ENCODE measurements around the gene SBSN.

SBSN gene

DNA sequence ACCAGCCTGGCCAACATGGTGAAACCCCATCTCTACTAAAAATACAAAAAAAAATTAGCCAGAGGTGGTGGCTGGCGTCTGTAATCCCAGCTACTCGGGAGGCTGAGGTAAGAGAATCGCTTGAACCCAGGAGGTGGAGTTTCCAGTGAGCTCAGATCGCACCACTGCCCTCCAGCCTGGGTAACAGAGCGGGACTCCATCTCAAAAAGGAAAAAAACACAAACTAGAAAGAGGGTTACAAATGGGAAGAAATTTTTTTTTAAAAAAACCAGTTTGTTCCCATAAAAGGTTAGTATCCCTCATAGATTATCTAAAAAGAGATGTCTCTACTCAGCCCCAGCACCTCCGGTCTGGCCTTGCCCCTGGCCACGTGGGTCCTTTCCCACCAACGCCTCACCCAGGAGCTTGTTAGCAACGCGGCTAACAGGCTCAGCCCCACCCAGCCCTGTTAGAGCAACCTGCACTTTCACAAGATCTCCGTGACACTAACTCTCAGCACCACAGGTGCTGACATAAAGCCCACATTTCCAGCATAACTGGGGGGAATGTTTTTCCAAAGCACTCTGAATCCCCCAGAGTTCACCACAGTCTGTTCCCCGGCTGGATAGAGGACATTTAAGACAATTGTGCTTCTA lies 19.0 kb downstream of the SBSN start:
- no peak for DNase-seq (ENCODE audit: low read depth, low spot score)

DNA sequence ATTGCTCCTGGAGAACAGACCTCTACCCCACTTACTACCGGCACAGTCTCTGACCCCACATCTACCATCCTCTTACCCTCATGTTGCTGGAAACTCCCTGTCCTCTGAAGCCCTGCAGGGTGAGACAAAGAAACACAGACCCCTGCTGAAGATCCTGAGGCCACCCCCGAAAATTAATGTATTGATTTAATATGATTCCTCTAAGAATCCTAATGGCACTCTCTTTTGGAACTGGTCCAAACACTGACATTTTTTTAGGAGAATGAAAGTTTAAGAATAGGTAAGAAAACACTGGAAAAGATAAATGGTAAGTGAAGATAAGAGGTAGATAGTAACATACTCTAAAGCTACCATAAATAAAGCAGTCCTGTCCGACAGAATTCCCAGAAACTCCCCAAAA lies 20.0 kb downstream of the SBSN start:
- no peak for DNase-seq (ENCODE audit: low read depth, low spot score)

DNA sequence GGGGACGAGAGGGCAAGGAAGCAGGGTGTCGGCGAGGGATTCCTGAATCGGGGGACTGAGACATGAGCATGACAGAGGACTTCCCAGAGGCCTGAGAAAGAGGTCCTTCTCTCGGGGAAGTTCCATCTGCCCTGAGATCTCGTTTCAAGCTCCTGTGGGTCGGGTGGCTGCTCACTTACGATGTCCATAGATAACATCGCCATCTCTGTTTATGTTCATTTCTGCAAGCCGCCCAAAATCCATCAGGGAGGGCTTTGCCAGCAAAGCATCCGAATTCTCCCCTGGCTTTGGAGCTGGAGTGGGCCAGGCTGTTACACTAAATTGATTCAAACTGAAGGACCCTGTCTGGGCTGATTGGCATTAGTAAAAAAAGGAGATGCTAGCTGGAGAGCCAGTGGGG lies 20.6 kb downstream of the SBSN start:
- DNase-seq (ENCODE audit: low read depth, low spot score) = no peak

DNA sequence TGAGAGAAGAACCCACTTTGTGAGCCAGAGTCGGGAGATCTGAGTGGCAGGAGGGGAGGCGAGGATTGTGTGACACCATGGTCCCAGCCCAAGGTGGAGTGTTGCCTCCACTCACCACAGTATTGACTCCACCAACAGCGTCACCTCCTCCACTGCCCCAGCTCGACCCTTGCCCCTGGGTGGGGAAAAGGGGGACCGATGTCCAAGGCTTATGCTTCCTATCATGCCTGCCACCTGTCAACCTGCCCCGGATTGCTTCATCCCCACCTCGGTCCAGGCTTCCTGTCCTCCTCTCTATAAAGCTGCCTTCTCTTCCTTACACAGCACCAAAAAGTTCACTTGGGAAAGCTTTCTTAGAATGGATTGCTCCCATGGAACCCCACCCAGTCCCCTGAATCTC lies 22.1 kb downstream of the SBSN start:
- no peak for DNase-seq (ENCODE audit: low read depth, low spot score)

DNA sequence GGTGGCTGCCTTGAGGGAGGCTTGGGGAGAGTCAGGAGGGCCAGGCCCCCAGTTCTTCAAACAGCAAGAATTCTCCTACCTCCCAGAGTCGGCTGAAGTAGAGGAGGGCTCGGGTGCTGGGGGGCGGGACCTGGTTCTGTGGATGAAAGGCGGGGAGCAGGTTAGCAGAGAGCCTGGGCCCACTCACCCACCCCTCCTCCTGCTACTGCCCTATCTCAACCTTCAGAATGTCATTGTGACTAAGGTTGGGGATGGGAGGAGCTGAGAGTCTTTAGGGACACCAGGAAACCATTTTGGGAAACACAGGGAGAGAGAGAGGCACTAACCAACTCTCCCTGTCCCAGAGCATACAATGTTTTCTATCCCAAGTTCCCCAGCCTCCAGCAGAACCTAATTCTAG lies 25.4 kb downstream of the SBSN start:
- no peak for DNase-seq (ENCODE audit: low read depth, low spot score)

DNA sequence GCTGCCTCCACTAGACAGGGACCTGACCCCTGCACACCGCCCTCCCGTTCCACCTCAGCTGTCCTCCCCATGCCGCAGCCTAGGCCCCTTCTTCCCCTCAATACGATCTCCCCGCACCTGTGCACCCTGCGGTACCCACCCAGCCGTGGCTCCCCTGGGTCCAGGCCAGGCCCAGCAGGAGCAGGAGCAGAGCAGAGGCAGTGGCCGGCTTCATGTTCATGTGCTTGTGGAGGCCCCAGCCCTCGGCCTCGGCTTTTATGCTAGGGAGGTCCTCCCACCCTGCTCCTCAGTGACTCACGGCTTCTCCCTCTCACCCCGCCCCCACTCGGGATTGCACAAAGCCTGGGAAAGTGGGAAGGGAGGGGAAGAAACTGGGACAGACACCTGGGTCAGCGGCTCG lies 26.4 kb downstream of the SBSN start:
- DNase-seq (ENCODE audit: low read depth, low spot score) = no peak

DNA sequence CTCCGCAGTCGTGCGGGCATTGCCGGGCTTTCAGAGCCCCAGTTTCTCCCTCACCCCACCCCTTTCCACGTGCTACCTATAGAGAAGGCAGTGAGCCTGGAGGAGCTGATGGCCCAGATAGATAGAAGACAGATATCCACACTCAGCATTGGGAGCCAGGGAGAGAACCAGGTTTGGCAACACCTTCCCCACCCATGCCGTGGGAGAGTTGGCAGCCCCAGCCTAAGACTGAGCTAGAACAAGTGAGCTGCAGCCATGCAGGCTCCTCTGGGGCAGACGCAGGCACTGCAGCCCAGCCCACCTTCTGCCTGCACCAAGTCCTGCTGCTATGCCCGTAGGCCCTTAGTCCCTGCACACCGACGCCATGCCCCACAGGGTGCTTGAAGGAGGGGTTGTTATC lies 27.5 kb downstream of the SBSN start:
- no peak for DNase-seq (ENCODE audit: low read depth, low spot score)

DNA sequence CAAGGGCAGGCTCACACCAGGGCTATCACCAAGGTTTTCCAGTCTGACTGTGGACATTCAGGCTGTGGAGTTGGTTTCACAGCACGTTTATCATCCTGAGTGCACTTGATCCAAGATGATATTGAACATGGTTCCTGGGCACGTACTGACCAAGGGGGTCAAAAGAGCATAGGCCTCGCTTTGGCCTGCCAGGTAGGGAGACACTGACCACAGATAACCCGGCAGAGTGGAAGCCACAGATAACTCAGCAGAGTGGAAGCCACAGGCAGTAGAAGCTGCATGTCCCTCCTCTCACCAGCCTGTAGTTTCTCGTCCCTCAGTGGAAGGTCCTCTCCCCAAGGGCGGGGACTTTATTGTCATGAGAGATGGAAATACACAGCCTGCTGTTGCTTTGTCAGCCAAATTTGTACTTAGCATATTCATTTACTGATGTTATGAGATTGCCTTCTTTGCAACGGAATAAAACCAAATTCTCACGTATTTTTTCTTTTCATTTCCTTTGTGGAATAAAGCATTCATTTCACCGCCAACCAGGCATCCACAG lies 29.1 kb downstream of the SBSN start:
- no peak for DNase-seq (ENCODE audit: low read depth, low spot score)

DNA sequence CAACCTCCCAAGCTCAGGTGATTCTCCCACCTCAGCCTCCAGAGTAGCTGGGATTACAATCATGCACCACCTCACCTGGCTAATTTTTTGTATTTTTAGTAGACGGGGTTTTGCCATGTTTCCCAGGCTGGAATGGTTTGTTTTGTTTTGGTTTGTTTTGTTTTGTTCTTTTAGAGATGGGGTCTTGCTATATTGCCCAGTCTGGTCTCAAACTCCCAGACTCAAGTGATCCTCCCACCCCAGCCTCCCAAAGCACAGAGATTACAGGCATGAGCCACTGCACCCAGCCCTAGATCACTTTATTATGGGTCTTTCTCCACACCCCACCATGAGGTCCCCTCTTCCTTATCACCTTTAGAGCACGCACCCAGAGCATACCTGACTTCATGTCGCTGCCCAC lies 29.9 kb downstream of the SBSN start:
- no peak for DNase-seq (ENCODE audit: low read depth, low spot score)

DNA sequence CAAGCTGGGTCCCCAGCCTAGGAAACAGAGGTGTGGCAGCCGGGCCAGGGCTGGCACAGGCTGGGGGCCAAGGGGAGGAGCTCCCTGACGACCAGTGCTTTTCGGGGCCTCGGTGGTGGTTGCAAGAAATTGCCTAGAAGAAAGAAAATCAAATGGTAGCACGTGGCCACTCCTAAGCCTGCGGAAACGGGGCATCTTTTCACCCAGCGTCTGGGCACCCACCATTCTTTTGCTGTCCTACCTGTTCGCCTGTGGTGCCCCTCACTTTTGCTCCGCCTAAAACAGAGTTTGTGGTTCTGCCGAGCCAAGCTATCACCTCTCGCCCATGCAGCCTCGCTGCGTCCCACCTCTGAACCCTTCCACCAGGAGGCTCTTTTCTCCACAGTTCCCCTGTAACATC lies 30.7 kb downstream of the SBSN start:
- DNase-seq (ENCODE audit: low read depth, low spot score) = no peak

DNA sequence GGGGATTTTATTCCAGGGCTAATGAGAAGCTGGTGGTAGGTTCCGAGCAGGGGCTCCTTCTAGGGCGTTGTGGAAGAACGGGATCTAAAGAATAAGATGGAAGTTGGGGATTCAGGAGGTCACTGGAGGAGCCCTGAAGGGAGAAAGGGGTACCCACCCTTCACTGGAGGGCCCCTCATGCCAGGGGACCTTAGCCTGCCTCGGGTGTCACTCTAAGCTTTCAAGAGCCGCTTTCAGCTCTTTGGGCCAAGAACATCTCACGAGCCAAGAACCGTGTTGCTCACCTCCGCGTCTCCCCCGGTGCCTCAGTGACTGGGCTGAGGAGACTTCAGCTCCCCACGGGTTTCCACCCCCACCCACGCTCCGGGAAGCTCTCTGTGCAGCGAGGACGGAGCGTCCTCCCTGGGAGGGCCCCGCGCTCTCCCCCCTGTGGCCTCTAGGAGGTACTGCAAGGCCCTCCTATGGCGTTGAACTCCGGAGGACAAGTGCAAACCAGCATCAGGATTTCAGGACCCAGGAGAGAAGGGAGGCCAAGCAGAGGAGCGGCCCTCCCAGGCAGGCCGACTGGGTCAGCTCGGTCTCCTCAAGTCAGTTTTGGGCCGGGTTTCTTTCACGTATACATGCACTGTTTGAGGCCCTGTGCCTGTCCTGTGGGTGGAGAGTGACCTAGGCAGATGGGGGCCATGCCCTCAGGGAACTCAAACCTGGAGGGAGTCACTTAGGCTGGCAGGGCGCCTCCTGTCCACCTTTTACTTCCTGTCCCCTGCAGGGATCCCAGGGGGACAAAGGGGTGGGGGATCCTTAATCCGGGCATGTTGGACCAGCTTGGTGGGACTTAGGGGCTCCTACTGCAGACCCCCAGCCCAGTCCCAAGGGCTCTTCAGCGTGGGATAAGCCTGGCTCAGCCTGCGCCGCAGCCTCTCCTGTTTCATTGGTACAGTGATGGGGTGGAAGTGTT lies 32.7 kb downstream of the SBSN start:
- peak; percentile 57 for DNase-seq (ENCODE audit: low read depth, low spot score)

DNA sequence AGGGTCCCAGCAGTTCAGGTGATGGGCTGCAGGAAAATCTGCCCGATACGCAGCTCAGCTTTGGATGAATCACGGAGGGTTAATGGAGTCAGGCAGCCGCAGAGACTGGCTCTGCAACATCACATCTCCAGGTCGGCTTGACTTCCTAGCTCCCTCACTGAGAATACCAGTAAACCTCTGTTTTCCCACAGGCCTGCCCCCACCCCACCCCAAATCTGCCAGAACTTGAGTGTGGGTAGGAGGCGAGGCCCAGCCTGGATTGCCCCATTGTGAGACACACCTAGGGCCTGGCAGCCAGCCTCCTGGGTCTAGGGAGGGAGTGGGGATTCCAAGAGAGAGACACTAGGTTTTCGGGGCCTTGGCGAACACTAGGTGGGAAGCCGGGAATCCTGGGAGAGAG lies 34.1 kb downstream of the SBSN start:
- no peak for DNase-seq (ENCODE audit: low read depth, low spot score)

DNA sequence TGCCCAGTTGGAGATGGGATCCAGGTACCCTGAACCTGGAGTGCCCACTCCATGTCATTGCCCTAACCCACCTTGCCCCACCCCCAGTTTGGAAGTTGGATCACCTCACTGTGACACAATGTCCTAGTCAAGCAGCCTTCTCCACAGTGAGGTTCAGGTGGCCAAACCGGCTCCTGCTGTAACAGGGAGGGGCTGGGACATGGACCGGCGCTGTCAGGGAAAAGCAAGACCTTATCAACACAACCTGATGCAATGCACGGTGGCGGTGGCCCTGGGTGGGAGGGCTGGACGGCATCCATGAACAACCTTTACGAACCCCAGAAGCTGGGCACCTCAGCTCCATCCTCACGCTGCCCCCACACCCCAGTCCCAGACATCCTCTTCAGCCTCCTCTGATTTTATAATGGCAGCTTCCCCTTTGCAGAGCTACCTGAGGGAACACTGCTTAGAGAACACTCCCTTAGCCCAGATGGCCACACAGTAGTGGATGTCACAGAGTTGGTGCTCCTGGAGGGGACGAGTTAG lies 36.2 kb downstream of the SBSN start:
- DNase-seq (ENCODE audit: low read depth, low spot score) = no peak

DNA sequence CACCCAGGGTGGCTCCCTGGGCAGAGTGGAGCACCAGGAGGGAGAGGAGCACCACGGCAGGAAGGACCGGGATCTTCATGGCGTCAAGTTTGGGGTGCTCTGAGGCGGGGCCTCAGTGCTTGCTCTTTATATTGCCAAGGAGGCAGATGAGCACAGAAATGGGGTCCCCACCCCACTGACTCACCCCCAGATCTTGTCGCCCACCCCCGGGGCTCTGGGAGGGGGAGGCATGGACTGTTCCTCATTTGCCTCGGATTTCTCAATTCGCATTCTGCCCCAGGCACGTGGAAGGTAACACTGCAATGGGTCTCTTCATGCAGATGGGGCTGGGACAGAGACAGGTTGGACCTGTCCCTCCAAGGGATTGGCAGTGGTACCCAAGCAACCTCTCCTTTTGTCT lies 37.7 kb downstream of the SBSN start, which contains the start of gene KRTDAP:
TSS of gene KRTDAP (minus strand) at position 101 of the 400 bp plus-strand sequence. CDS start at position 79, 22 bp downstream.
- no peak for DNase-seq (ENCODE audit: low read depth, low spot score)

DNA sequence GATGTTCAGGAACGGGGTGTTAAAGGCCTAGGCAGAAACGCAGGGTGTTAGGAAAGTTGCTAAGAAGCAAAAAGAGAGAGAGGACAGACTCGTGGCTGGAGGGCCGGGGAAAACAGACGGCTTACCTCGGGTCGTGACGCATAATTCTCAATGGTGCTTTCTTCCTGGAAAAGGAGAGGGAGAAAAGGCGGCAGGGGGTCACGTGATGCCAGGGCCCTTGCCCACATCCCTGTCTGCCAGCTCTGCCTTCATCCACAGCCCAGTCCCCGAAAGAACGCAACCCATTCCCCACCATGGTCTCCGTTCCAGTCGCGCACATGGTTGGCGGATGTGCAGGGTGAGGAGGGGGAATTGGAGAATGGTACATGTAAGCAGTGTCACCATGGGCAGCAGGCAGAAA lies 39.4 kb downstream of the SBSN start:
- no peak for DNase-seq (ENCODE audit: low read depth, low spot score)

DNA sequence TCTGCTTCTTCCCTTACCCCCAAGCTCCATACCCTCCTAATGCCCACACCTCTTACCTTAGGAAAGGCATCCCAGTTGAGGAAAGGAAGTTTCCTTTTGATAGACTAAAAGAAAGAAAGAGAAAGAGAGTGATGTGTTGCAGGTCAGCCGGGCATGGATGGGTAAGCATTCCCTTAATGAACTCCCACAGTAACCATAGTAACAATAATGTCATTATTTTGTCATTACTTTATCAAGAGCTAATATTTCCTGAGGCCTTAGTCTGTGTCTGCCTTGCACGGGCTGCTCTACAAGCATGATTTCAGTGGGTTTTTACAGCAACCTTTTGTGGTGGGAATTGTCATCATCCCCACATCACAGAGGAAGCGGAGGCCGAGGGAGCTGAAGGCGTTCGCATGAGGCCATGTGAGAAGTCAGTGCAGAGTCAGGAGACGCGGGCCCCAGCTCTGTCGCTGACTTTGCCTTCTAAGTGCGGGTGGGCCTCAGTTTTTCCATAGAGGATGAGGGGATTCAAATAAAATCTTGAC lies 40.4 kb downstream of the SBSN start:
- no peak for DNase-seq (ENCODE audit: low read depth, low spot score)

DNA sequence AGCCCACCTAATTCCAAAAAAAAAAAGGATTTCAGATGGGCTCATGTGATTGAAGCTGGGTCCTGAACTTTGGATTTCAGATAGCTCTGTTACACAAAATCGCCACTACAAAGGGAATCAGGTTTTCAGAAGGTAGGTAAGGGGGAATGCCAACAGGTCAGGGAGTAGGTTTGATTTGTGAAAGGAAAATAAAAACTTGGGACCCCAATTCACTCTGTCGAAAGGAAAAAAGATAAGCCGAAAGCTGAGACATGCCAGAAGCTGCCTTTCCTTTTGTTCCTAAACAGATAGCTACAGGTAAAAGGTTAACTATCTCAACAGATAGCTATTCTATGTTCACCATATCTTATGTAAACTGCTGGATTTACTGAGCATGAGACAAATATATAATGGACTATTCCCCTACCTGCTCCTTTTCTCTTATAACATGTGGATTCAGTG lies 41.8 kb downstream of the SBSN start:
- no peak for DNase-seq (ENCODE audit: low read depth, low spot score)

DNA sequence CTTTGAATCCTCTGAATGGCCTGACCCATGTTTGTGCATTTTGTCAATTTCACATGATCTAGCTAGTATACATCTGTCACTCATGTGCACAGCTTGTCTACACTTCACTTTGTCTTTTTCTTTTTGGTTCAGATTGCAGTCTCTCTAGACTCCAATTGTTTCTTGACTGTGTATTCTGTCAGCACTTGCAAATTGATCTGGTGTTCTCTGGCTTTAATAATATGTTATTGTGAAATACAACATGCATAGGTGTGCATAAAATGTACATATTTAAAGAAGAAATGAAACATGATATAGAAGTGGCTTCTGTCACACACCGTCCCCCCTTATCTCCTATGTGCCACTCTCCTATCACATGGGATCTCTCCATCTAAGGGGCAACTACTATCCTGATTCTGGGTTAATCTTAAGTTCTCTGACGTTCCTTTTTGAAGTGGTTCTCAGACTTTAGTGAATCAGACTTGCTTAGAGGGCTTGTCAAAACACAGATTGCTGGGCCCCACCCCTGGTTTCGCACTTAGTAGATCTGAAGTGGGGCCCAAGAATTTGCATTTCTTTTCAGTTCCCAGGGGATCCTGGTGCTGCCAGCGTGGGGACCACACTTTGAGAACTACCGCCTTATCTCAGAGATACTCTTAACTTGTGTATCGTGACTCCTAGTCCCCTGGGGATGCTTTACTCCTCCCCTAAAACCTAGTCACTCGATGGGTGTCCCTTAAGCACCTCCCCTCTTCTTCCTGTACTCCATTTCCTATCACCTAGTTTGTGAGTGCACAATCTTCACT lies 43.7 kb downstream of the SBSN start:
- DNase-seq (ENCODE audit: low read depth, low spot score) = no peak

DNA sequence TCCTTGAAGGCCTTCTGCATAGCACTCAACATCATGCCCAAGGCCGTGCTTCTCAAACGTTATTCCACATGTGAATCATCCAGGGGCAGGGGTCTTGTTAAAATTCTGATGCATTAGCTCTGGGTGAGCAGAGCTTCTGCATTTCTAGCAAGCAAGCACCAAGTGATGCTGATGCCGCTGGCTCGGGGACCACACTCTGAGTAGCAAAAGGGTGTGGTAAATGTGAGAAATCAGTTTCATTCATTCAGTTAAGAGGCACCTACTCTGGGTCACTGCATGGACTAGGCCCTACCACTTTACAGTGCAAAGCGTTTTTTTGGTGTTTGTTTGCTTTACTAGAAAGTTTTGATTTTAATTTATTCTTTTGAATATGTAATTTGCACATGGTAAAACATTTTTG lies 45.0 kb downstream of the SBSN start:
- DNase-seq (ENCODE audit: low read depth, low spot score) = no peak

DNA sequence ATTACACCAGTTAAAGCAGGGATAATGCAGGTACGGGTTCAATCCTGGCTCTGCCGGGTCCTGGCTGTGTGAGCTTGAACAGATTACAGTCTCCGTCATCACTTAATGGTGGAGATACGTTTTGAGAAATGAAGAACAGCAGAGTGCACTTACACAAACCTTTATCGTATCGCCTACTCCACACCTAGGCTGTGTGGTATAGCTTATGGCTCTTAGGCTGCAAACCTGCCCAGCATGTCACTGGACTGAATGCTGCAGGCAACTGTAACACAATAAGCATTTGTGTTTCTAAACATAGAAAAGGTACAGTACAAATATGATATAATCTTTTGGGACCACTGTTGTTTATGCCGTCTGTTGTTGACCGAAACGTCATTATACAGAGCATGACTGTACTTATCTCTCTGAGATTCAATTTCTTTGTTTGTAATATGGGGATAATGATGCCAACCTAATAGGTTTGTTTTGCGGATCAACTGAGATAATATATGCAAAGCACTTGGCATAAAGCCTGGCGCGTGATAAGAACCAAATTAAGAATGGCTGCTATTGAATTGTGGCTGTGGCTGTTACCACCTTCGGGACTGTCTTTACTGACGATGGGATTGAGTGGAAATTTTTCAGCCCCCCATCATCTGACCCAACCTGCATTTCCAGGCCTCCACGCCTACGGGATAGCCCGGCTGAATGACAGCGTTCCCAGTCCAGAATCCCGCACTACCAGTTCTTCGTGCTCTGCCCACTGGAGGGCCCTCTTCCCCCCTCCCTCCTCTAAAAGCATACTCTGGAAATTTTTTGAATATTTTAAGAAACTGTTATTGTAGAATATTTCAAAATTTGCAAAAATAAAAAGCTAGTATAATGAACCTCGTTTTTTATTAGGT lies 49.1 kb downstream of the SBSN start:
- no peak for DNase-seq (ENCODE audit: low read depth, low spot score)
